ENCODE measurements around the gene GADL1.

GRCh38 chr3:30754426-30754825 is 140.0 kb downstream of the GADL1 start:
- TF ChIP-seq EZH2 (IDR thresholded peaks at IDR 0.05): no peak
- no peak for TF ChIP-seq POLR2AphosphoS5 (IDR thresholded peaks at IDR 0.05; ENCODE audit: borderline replicate concordance, low read depth, low read length)
- TF ChIP-seq FOXP2 (optimal IDR thresholded peaks at IDR 0.05; ENCODE audit: control extremely low read depth, extremely low read length, insufficient read depth): no peak
